ENCODE measurements around the gene SKA1.
"Not testable (repeated sequence)": the region's sequence is repeated elsewhere in the genome, so short reads cannot be mapped to it uniquely, and the experiment has no call there.

Gene SKA1

DNA sequence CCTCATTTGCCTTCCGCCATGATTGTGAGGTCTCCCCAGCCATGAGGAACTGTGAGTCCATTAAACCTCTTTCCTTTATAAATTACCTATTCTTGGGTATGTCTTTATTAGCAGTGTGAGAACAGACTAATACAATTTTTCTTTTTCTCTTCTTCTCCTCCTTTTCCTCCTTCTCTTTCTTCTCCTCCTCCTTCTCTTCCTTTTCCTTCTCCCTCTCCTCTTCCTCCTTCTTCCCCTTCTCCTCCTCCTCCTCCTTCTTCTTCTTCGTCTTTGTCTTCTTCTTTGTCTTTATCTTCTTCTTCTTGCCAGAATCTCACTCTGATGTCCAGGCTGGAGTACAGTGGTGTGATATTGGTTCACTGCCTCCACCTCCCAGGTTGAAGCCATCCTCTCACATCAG is 20.2 kb downstream of the SKA1 start:
- no peak for DNase-seq (ENCODE audit: low read depth, low spot score)

DNA sequence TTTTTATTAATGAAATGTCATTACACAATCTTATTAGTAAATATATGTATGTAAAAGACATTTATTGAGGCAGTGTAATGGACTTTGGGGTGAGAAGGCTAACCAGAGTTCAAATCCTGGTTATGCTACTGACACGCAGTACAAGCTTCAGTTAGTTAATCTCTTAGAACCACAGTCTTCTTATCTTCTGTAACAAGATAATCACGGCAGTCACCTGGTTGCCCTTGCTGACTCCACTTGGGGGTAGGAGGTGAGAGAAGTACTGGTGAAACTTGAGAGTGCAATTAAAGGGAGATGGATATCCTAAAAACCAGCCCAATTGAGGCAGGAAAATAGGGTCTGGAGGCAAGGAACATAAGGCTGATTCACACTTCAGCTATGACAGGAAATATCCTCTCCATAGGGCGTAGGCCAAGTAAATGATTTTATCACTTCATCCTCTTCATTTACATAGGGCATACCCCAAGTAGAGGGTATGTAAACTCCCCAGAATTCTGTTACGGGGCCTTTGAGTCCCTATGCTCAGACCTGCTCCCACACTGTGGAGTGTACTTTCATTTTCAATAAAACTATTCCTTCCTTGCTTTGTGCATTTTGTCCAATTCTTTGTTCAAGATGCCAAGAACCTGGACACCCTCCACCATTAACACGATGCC is 21.3 kb downstream of the SKA1 start:
- no peak for DNase-seq (ENCODE audit: low read depth, low spot score)

DNA sequence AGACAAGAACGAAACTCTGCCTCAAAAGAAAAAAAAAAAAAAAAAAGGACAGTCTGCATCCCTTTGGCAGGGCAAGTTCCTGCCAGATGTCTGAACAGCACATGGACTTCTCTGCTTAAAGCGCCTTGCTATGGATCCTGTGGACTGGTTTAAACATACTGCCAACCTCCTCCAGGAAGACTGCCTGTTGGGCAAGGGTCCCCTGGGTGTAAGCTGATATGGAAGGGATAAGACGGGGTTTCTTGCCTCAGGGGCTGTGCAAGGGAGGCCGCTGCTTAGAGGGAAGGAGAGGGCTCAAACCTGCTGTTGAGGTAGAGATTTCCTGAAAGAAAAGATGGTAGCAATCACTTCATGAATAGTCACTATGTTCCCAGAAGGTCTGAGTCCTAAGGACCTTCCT is 22.2 kb downstream of the SKA1 start:
- DNase-seq (ENCODE audit: low read depth, low spot score): no peak

DNA sequence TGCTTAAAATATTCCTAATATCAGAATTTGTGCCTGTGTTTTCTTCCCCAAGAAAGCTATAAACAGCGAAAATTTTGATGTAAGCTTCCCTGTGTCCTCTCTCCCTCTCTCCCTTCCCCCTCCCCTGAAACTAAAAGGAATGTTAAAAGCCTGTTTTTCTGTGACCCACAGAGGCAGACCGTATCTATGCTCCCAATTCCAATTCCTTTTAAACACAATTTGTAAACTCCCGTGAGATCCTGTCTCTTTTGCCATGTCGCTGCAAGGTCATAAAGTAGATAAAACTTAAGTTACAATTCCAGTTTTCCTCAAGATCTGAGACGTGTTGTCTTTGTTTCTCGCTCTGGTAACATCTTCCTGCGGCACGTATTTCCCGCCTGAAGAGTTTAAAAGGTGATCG is 23.3 kb downstream of the SKA1 start:
- no peak for DNase-seq (ENCODE audit: low read depth, low spot score)

DNA sequence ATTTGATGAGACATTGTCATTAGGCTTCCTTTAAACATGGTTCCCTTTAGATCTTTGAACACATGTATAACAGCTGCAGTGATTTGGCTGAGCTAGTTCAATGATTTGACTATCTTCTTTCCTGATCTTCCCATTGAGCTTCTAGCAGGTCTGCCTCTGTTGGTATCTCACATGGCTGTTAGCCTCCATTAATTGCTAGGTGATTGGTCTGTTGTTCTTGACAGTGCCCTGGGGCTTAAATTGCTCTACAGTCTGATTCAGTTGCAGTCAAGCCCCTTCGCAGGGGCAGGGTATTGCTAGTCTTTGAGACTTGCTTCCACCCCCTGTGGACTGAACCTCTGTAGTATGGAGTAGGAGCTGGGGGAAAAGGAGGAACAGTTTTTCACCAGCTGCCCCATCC is 24.1 kb downstream of the SKA1 start:
- no peak for DNase-seq (ENCODE audit: low read depth, low spot score)

DNA sequence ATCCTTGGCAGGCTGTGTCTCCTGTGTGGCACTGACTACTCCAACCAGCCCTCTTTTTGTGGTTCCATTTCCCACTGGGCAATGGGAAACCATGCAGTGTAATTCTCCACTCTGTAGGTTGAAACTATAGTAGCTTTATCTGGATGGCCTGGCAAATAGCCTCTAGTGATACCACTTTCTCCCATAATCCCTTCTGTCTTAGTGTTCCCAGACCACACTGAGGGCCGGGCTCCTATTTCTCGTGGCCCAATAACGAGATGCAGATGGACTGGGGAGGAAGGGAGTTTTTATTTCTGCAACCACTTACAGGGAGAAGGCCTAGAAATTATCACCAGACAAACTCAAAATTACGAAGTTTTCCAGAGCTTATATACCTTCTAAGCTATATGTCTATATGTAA is 24.7 kb downstream of the SKA1 start:
- no peak for DNase-seq (ENCODE audit: low read depth, low spot score)

- not testable (repeated sequence) for DNase-seq (ENCODE audit: low read depth, low spot score)
Observed at GRCh38 chr18:50400438-50400837, 25.6 kb downstream of the SKA1 start.

DNA sequence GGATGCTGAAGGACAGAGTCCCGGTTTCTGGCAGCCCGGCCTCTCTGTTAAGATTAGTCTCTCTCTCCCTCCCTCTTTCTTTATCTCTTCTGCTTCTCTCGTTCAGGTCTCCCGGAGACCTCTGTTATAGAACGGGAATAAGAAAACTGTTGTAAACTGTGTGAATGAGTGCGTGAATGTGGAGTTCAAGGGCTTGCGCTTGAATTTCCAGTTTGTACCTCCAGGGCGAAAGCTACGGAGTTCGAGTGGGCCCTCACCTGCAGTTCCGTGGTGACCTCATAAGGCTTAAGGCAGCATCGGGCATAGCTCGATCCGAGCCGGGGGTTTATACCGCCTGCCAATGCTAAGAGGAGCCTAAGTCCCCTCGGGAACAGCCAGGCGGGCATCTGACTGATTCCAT is 26.4 kb downstream of the SKA1 start:
- no peak for DNase-seq (ENCODE audit: low read depth, low spot score)

- DNase-seq (ENCODE audit: low read depth, low spot score): no peak
Observed at GRCh38 chr18:50401888-50402287, 27.0 kb downstream of the SKA1 start.

DNA sequence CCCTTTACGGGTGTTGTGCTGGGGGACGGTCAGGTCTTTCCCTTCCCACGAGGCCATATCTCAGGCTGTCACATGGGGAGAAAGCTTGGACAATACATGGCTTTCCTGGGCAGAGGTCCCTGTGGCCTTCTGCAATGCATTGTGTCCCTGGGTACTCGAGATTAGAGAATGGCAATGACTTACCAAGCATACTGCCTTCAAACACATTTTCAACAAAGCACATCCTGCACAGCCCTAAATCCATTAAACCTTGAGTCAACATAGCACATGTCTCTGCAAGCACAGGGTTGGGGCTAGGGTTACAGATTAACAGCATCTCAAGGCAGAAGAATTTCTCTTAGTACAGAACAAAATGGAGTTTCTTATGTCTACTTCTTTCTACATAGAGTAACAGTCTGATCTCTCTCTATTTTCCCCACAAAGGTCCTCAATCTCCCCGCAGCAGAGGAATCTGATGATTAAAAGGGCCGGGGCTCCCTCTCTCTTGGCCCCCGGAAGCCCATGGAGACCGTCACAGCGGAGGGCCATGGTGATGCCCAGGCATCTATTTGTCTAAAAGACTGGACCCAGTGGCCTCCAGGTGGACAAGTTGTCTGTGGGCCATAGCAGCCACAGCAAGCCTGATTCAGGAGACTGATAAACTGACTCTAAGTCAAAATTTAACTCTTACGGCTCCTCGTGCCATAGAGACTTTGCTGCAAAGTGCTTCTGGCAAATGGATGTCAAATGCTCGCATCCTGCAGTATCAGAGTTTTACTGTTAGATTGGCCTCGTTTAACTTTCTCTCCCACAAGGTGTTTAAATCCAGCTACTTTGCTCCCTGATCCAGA is 30.1 kb downstream of the SKA1 start:
- DNase-seq (ENCODE audit: low read depth, low spot score): not testable (repeated sequence)

DNA sequence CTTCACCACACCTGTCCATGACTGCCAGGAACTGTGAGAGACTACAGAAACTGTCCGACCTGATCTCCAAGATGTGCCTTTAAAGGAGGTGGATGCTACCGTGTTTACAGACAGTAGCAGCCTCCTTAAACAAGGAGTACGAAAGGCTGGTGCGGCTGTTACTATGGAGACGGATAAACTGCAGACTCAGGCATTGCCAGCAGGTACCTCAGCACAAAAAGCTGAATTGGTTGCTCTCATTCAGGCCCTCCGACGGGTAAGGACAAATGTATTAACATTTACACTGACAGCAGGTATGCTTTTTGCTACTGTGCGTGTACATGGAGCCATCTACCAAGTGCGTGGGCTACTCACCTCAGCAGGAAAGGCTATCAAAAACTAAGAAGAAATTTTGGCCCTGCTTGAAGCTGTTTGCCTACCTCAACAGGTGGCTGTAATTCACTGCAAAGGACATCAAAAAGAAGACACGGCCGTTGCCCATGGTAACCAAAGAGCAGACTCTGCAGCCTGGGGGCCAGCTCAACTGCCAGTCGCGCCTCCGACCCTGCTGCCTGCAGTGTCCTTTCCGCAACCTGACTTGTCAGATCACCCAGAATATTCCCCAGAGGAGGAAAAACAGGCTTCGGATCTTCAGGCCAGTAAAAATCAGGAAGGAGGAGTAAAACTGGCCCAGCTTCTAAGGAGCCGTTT is 30.9 kb downstream of the SKA1 start:
- no peak for DNase-seq (ENCODE audit: low read depth, low spot score)

DNA sequence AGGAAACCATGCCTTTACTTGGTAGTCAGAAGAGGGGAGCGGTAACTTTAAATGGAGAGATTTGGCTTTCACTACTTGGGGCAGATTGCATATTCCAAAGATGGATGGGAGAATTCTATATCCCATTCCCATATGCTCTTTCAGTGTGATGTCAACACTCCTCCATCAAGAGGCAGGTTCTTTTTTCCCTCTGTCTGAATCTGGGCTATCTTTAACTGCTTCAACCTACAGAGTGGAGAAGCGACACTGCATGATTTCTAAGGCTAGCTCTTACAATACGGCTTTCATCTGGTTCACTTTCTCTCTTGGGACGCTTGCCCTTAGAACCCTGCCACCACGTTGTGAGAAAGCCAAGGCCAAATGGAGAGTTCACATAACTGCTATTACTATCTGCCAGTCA is 34.4 kb downstream of the SKA1 start:
- no peak for DNase-seq (ENCODE audit: low read depth, low spot score)

DNA sequence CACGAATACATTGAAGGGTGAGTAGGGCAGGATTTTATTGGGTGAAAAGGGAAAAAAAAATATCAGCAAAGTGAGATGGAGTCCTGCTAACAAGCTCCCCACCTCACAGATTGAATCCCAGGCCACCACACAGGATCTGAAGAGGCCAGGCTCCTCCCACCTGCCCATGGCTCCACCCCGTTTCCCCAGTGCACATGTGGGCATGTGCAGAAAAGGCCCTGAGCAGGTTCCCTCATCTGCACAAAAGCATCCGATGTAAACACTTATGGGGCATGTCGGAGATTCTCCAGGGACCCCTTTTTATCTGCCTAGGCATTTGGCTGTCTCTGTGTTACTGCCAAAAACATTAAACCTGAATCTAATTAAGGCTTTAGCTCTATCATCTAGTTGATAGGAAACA is 35.2 kb downstream of the SKA1 start:
- no peak for DNase-seq (ENCODE audit: low read depth, low spot score)

- no peak for DNase-seq (ENCODE audit: low read depth, low spot score)
Observed at GRCh38 chr18:50410894-50411293, 36.0 kb downstream of the SKA1 start.

DNA sequence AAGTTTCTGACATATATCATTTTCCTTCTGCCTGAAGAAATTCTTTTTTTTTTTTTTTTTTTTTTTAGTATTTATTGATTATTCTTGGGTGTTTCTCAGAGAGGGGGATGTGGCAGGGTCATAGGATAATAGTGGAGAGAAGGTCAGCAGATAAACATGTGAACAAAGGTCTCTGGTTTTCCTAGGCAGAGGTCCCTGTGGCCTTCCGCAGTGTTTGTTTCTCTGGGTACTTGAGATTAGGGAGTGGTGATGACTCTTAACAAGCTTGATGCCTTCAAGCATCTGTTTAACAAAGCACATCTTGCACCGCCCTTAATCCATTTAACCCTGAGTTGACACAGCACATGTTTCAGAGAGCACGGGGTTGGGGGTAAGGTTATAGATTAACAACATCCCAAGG is 42.0 kb downstream of the SKA1 start:
- not testable (repeated sequence) for DNase-seq (ENCODE audit: low read depth, low spot score)

GRCh38 chr18:50417705-50418104 is 42.9 kb downstream of the SKA1 start:
- not testable (repeated sequence) for DNase-seq (ENCODE audit: low read depth, low spot score)

GRCh38 chr18:50418650-50419049 is 43.8 kb downstream of the SKA1 start:
- no peak for DNase-seq (ENCODE audit: low read depth, low spot score)

DNA sequence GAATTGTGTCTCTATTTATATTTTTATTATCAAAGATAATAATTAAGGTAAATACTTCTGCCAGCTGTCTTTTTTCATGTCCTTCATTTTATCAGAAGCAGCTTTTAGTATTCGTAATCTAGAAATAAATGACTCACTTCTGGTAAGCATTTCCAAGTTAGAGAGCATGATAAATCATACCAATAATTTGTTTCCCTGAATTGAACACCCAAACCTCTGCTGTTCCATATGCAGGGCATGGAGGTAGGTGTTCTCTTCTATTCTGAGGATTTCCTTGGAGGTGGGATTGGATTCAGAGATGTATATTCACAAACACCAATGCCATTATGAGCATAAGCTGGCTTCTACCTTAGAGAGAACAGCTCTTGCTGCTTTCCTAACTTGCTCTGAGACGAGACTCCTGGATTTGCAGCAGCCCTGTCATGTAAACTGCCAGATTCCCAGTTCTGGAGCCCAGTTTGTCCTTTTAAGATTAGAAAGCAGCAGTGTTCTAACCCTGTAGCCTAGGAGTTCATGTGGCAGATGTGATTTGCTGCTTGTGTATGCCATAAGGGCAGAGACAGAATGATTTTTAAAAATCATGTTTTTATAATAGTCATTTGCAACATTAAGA is 47.5 kb downstream of the SKA1 start:
- no peak for DNase-seq (ENCODE audit: low read depth, low spot score)

- DNase-seq (ENCODE audit: low read depth, low spot score): no peak
Observed at GRCh38 chr18:50424877-50425690, 50.2 kb downstream of the SKA1 start.

GRCh38 chr18:50427896-50428295 is 53.0 kb downstream of the SKA1 start:
- no peak for DNase-seq (ENCODE audit: low read depth, low spot score)

DNA sequence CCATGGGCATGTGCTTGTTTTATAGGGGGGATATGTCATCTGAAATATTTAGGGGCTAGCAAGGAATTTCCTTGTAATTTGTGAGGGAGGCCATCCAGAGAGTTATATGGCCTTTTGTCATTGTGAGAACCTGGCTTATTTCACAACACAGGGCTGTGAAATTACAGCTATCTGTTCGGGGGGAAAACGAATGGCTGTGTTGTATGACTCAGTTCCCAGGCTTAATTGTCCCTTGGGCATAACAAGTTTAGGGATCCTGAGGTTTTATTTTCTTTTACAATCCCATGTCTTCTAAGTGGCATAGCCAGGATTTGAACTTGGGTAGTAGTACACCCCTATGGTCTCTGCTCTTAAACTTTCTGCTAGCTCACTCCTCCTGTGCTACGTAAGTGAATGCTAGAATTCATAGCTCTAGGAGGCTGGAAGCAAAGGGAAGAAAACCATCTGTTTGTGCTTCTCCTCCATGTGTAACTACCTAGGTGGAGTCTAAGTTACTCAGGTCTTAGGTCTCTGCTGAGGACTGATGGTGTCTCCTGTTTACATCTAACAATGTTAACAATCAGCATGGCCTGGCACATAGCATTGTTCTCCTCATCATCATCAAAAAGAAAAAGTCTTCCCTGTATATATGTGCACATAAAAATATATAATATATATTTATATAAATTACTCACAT is 53.8 kb downstream of the SKA1 start:
- DNase-seq (ENCODE audit: low read depth, low spot score): no peak
